Skin epidermis (tissue), 12 donors: ENCODE measurements around the gene NT5C1B.
A peak's percentile ranks its signal among the peaks of the same experiment; 100 is the strongest.

Source experiments
- H3K27ac ChIP-seq, 21 experiments: fragments of 200-600 bp; sonication (generic) in 11 of 21; one replicate each; pipeline ENCODE4 v1.5.0; 2020; ENCODE audit warnings: mild to moderate bottlenecking in 3 of 21, inconsistent platforms in 2 of 21, moderate library complexity in 2 of 21
- H3K4me3 ChIP-seq, 7 experiments: fragments of 200-600 bp; sonication (generic) in 2 of 7; one replicate each; pipeline ENCODE4 v1.5.0; 2020; ENCODE audit warnings: inconsistent platforms in 2 of 7, mild to moderate bottlenecking in 2 of 7, moderate library complexity in 1 of 7

Gene NT5C1B

GRCh38 chr2:18520451-18521425, 68.6 kb downstream of the NT5C1B start:
- peak overlapping the region in 1 of 21 experiments; percentile 35 for H3K27ac ChIP-seq
- no peak overlapping the region for H3K4me3 ChIP-seq

GRCh38 chr2:18519914-18520450, 69.4 kb downstream of the NT5C1B start:
- peak overlapping the region in 1 of 21 experiments; percentile 35 for H3K27ac ChIP-seq

GRCh38 chr2:18518116-18519111, 71.0 kb downstream of the NT5C1B start:
- Histone ChIP-seq H3K27ac (no peak overlapping the region), H3K4me3 (no peak overlapping the region)

More at GRCh38 chr2:18519914-18520450, 69.4 kb downstream of the NT5C1B start:
- H3K4me3 ChIP-seq, result no peak overlapping the region

- Histone ChIP-seq H3K4me3 (no peak overlapping the region), H3K27ac (no peak overlapping the region)
Observed at GRCh38 chr2:18517386-18517785, 72.0 kb downstream of the NT5C1B start.

- no peak overlapping the region for H3K27ac ChIP-seq
Observed at GRCh38 chr2:18516112-18516511, 73.3 kb downstream of the NT5C1B start.

GRCh38 chr2:18514526-18515461, 74.6 kb downstream of the NT5C1B start:
- peak overlapping the region in 1 of 21 experiments; percentile 3 for H3K27ac ChIP-seq
- no peak overlapping the region for H3K4me3 ChIP-seq

More at GRCh38 chr2:18516112-18516511, 73.3 kb downstream of the NT5C1B start:
- no peak overlapping the region for H3K4me3 ChIP-seq
